NCI-H774 (cell line): Measurements from ENCODE around the gene ACER2.

Experiments
- DNase-seq: peaks from one replicate; lab custom pipeline; 2025; lab: John Stamatoyannopoulos, UW

ACER2 gene

GRCh38 chr9:19456426-19456825 lies 47.6 kb downstream of the ACER2 start:
- DNase-seq = no peak

GRCh38 chr9:19456996-19457692 lies 48.3 kb downstream of the ACER2 start:
- peak; percentile 84 for DNase-seq

- DNase-seq = no peak
Measured at GRCh38 chr9:19457693-19458009, 48.8 kb downstream of the ACER2 start.

- DNase-seq = no peak
Measured at GRCh38 chr9:19460243-19460642, 51.4 kb downstream of the ACER2 start.

GRCh38 chr9:19461135-19461534 lies 52.3 kb downstream of the ACER2 start:
- DNase-seq = no peak

GRCh38 chr9:19464061-19464763 lies 55.4 kb downstream of the ACER2 start:
- DNase-seq = no peak

- DNase-seq = peak; percentile 68
Measured at GRCh38 chr9:19464764-19465585, 56.2 kb downstream of the ACER2 start.

GRCh38 chr9:19465586-19466279 lies 56.9 kb downstream of the ACER2 start:
- no peak for DNase-seq

GRCh38 chr9:19466280-19466639 lies 57.5 kb downstream of the ACER2 start:
- no peak for DNase-seq

GRCh38 chr9:19469271-19469670 lies 60.5 kb downstream of the ACER2 start:
- DNase-seq = no peak

GRCh38 chr9:19470567-19470966 lies 61.8 kb downstream of the ACER2 start:
- no peak for DNase-seq

- DNase-seq = no peak
Measured at GRCh38 chr9:19470981-19471650, 62.3 kb downstream of the ACER2 start.

- peak; percentile 58 for DNase-seq
Measured at GRCh38 chr9:19471737-19472648, 63.2 kb downstream of the ACER2 start.

GRCh38 chr9:19473605-19474004 lies 64.8 kb downstream of the ACER2 start:
- DNase-seq = no peak

- no peak for DNase-seq
Measured at GRCh38 chr9:19479874-19480273, 71.1 kb downstream of the ACER2 start.

GRCh38 chr9:19480345-19480744 lies 71.5 kb downstream of the ACER2 start:
- no peak for DNase-seq

GRCh38 chr9:19481121-19481870 lies 72.5 kb downstream of the ACER2 start:
- DNase-seq = no peak

GRCh38 chr9:19481971-19482404 lies 73.2 kb downstream of the ACER2 start:
- DNase-seq = no peak

- DNase-seq = no peak
Measured at GRCh38 chr9:19484699-19485098, 75.9 kb downstream of the ACER2 start.

GRCh38 chr9:19485193-19485592 lies 76.4 kb downstream of the ACER2 start:
- peak; percentile 30 for DNase-seq
